HepG2 (cell line): ENCODE results near the gene KXD1. TPM values are rescaled to one million over a fixed set of nuclear protein-coding genes. Genes with fewer than 3 reads are reported as not detected.
A peak's percentile ranks its signal among the peaks of the same experiment; 100 is the strongest.

Experiments used
- CREB1 ChIP-seq, 2 experiments: fragments of 450-650 bp in 1 of 2; IDR thresholded peaks; 2 replicates each; pipeline ENCODE4 v1.6.1; 2016 to 2017; ENCODE audit warnings: control low read depth in 1 of 2, mild to moderate bottlenecking in 1 of 2, missing compliant biosample characterization in 1 of 2, missing genetic modification characterization in 1 of 2
- HNF4G ChIP-seq, 2 experiments: sonication (generic) in 1 of 2; formaldehyde crosslinking in 1 of 2; IDR thresholded peaks; 2 replicates each; pipeline versions ENCODE4 v1.4.0 to v1.6.1; 2011 to 2020; ENCODE audit warnings: borderline replicate concordance in 2 of 2, low read depth in 2 of 2, mild to moderate bottlenecking in 2 of 2, low read length in 1 of 2, missing genetic modification reagents in 1 of 2, moderate library complexity in 1 of 2
- MAZ ChIP-seq, 2 experiments: sonication (generic) in 1 of 2; formaldehyde crosslinking in 1 of 2; IDR thresholded peaks; 2 replicates each; pipeline versions ENCODE4 v1.5.0 to v1.6.1; 2012 to 2020; ENCODE audit warnings: low read depth in 2 of 2, mild to moderate bottlenecking in 2 of 2, borderline replicate concordance in 1 of 2, improper control_type of control experiment in 1 of 2, low read length in 1 of 2, missing genetic modification reagents in 1 of 2, moderate library complexity in 1 of 2
- MTA1 ChIP-seq: sonication (generic); formaldehyde crosslinking; IDR thresholded peaks from 2 replicates; pipeline ENCODE4 v1.4.0; 2020; ENCODE audit warnings: missing genetic modification reagents, mild to moderate bottlenecking, borderline replicate concordance
- MTF2 ChIP-seq: sonication (generic); formaldehyde crosslinking; IDR thresholded peaks from 2 replicates; pipeline ENCODE4 v1.5.0; 2020; ENCODE audit warnings: missing genetic modification reagents, borderline replicate concordance
- MXD1 ChIP-seq: sonication (generic); formaldehyde crosslinking; IDR thresholded peaks from 2 replicates; pipeline ENCODE4 v1.4.0; 2020; ENCODE audit warnings: mild to moderate bottlenecking, missing genetic modification reagents
- NFE2L1 ChIP-seq: sonication (generic); formaldehyde crosslinking; IDR thresholded peaks from 2 replicates; pipeline ENCODE4 v1.4.0; 2020; ENCODE audit warnings: missing genetic modification reagents, mild to moderate bottlenecking, borderline replicate concordance
- RERE ChIP-seq: IDR thresholded peaks from 2 replicates; pipeline ENCODE4 v1.6.1; 2016; ENCODE audit warnings: low read depth, missing genetic modification reagents, missing compliant biosample characterization
- SOX6 ChIP-seq, 2 experiments: fragments of 450-650 bp in 1 of 2; sonication (generic) in 1 of 2; formaldehyde crosslinking in 1 of 2; IDR thresholded peaks; 2 replicates each; pipeline versions ENCODE4 v1.4.0 to v1.6.1; 2017 to 2020; ENCODE audit warnings: antibody characterized with exemption in 1 of 2, mild to moderate bottlenecking in 1 of 2, missing genetic modification reagents in 1 of 2
- ZNF547 ChIP-seq: sonication (generic); formaldehyde crosslinking; IDR thresholded peaks from 2 replicates; pipeline ENCODE4 v1.5.1; 2020; ENCODE audit warnings: mild to moderate bottlenecking, missing genetic modification reagents
- polyA plus RNA-seq, 8 experiments: library from polyadenylated mRNA; depleted of rRNA in 3 of 8; stranded (reverse) in 7 of 8; unstranded in 1 of 8; fragments of >200 nt; fragmentation: Illumina TruSeq in 4 of 8; extraction: Trizol in 4 of 8; gene quantifications; 2 replicates each; pipeline versions ENCODE4 v1.2.1 to v1.2.3, GENCODE V29; 2011 to 2016; ENCODE audit warnings: low read depth in 4 of 8, missing spikeins in 1 of 8, mixed read lengths in 1 of 8; ENCODE audit not compliant: insufficient read depth in 1 of 8
- total RNA-seq, 5 experiments: library from RNA; depleted of rRNA; stranded (reverse); fragments of >200 nt; fragmentation: Illumina TruSeq; extraction: Trizol; gene quantifications; 2 replicates each; pipeline ENCODE4 v1.2.3, GENCODE V29; 2016; ENCODE audit warnings: low read depth in 1 of 5
- TF ChIP-seq, protein P1 (sequence below): sonication (generic); formaldehyde crosslinking; IDR thresholded peaks from 2 replicates; pipeline ENCODE4 v1.4.0; 2020; ENCODE audit warnings: mild to moderate bottlenecking, missing genetic modification reagents
- TF ChIP-seq, protein P2 (sequence below): sonication (generic); formaldehyde crosslinking; IDR thresholded peaks from 2 replicates; pipeline ENCODE4; 2020; ENCODE audit warnings: missing genetic modification reagents, mild to moderate bottlenecking, borderline replicate concordance

KXD1 gene
- total and polyA plus RNA-seq, 2 of the 13 experiments (the other 11 are each of a cell fraction or from before 2014, with no cell fraction given) = 44.6 to 143 TPM

GRCh38 chr19:18588611-18589379 is 31.1 kb downstream of the KXD1 start, which contains the start of gene REX1BD (continued):
- no peak for TF ChIP-seq SOX6 (IDR thresholded peaks at IDR 0.05)
- TF ChIP-seq SOX6 (CRISPR knock-in tag; IDR thresholded peaks at IDR 0.05) = peak; percentile 44
- TF ChIP-seq MAZ (IDR thresholded peaks at IDR 0.05; ENCODE audit: borderline replicate concordance, low read depth, low read length) = 0 out of 2 replicates have a peak, but pooled peaks have one; percentile 56
- peak; percentile 75 for TF ChIP-seq MAZ (CRISPR knock-in tag; IDR thresholded peaks at IDR 0.05; ENCODE audit: low read depth)
- 0 out of 2 replicates have a peak, but pooled peaks have one; percentile 19 for TF ChIP-seq RERE (CRISPR knock-in tag)
- TF ChIP-seq, protein P1, sequence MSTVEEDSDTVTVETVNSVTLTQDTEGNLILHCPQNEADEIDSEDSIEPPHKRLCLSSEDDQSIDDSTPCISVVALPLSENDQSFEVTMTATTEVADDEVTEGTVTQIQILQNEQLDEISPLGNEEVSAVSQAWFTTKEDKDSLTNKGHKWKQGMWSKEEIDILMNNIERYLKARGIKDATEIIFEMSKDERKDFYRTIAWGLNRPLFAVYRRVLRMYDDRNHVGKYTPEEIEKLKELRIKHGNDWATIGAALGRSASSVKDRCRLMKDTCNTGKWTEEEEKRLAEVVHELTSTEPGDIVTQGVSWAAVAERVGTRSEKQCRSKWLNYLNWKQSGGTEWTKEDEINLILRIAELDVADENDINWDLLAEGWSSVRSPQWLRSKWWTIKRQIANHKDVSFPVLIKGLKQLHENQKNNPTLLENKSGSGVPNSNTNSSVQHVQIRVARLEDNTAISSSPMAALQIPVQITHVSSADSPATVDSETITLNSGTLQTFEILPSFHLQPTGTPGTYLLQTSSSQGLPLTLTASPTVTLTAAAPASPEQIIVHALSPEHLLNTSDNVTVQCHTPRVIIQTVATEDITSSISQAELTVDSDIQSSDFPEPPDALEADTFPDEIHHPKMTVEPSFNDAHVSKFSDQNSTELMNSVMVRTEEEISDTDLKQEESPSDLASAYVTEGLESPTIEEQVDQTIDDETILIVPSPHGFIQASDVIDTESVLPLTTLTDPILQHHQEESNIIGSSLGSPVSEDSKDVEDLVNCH (CRISPR knock-in tag) = 0 out of 2 replicates have a peak, but pooled peaks have one; percentile 25
- TF ChIP-seq, protein P2, sequence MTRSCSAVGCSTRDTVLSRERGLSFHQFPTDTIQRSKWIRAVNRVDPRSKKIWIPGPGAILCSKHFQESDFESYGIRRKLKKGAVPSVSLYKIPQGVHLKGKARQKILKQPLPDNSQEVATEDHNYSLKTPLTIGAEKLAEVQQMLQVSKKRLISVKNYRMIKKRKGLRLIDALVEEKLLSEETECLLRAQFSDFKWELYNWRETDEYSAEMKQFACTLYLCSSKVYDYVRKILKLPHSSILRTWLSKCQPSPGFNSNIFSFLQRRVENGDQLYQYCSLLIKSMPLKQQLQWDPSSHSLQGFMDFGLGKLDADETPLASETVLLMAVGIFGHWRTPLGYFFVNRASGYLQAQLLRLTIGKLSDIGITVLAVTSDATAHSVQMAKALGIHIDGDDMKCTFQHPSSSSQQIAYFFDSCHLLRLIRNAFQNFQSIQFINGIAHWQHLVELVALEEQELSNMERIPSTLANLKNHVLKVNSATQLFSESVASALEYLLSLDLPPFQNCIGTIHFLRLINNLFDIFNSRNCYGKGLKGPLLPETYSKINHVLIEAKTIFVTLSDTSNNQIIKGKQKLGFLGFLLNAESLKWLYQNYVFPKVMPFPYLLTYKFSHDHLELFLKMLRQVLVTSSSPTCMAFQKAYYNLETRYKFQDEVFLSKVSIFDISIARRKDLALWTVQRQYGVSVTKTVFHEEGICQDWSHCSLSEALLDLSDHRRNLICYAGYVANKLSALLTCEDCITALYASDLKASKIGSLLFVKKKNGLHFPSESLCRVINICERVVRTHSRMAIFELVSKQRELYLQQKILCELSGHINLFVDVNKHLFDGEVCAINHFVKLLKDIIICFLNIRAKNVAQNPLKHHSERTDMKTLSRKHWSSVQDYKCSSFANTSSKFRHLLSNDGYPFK = no peak
- TF ChIP-seq MTA1 (CRISPR knock-in tag) = peak; percentile 87; the same call in 1 of the 2 replicates
- no peak for TF ChIP-seq ZNF547 (CRISPR knock-in tag)
- TF ChIP-seq NFE2L1 (CRISPR knock-in tag) = peak; percentile 99
- TF ChIP-seq HNF4G (IDR thresholded peaks at IDR 0.05; ENCODE audit: borderline replicate concordance, low read depth, low read length) = 0 out of 2 replicates have a peak, but pooled peaks have one; percentile 3
- TF ChIP-seq HNF4G (CRISPR knock-in tag; IDR thresholded peaks at IDR 0.05; ENCODE audit: borderline replicate concordance, low read depth) = 0 out of 2 replicates have a peak, but pooled peaks have one; percentile 24
- TF ChIP-seq MTF2 (CRISPR knock-in tag) = peak; percentile 17; the same call in 1 of the 2 replicates
- no peak for TF ChIP-seq MXD1 (CRISPR knock-in tag)
- no peak for TF ChIP-seq CREB1 (IDR thresholded peaks at IDR 0.05)
- TF ChIP-seq CREB1 (CRISPR knock-in tag; IDR thresholded peaks at IDR 0.05) = no peak
